Endodermal cell (in vitro differentiated cells): ENCODE measurements around the gene CRYGN. TPM values are rescaled to one million over a fixed set of nuclear protein-coding genes. Genes with fewer than 3 reads are reported as not detected.

ENCODE experiments used
- DNase-seq: peaks from one replicate; pipeline ENCODE4 v3.0.0-alpha.2; 2017
- H3K27ac ChIP-seq: 2 replicates; pipeline ENCODE4 v1.5.1; 2013; ENCODE audit warnings: mild to moderate bottlenecking, low read depth, low read length, moderate library complexity
- H3K27me3 ChIP-seq: 2 replicates; pipeline ENCODE4 v1.6.1; 2013; ENCODE audit warnings: mild to moderate bottlenecking, low read length, moderate library complexity; ENCODE audit not compliant: insufficient read depth, control insufficient read depth, poor library complexity, severe bottlenecking
- H3K36me3 ChIP-seq: 2 replicates; pipeline ENCODE4 v1.7.0; 2013; ENCODE audit warnings: mild to moderate bottlenecking, low read length, moderate library complexity; ENCODE audit not compliant: control insufficient read depth, insufficient read depth
- H3K4me1 ChIP-seq: one replicate; pipeline ENCODE4 v1.7.0; 2013; ENCODE audit warnings: low read length; ENCODE audit not compliant: control insufficient read depth, insufficient read depth
- H3K4me3 ChIP-seq: 2 replicates; pipeline ENCODE4 v1.5.1; 2013; ENCODE audit warnings: mild to moderate bottlenecking, low read length, moderate library complexity
- H3K9ac ChIP-seq: 2 replicates; pipeline ENCODE4 v1.6.1; 2013; ENCODE audit warnings: mild to moderate bottlenecking, low read length, moderate library complexity; ENCODE audit not compliant: poor library complexity, severe bottlenecking; ENCODE audit errors: extremely low read depth
- H3K9me3 ChIP-seq: 2 replicates; pipeline ENCODE4 v1.6.1; 2013; ENCODE audit warnings: mild to moderate bottlenecking, low read length, moderate library complexity; ENCODE audit not compliant: control insufficient read depth
- H3K27ac Mint-ChIP-seq: 2 replicates; pipeline ENCODE4 v1.8.0; 2020; ENCODE audit warnings: mixed read lengths
- H3K27me3 Mint-ChIP-seq: 2 replicates; pipeline ENCODE4 v1.8.0; 2021; ENCODE audit warnings: mild to moderate bottlenecking, mixed read lengths; ENCODE audit not compliant: insufficient read depth
- H3K36me3 Mint-ChIP-seq: 2 replicates; pipeline ENCODE4 v1.8.0; 2020; ENCODE audit warnings: low read depth, mixed read lengths
- H3K4me1 Mint-ChIP-seq: 2 replicates; pipeline ENCODE4 v1.8.0; 2020; ENCODE audit warnings: mixed read lengths
- H3K4me3 Mint-ChIP-seq: 2 replicates; pipeline ENCODE4 v1.8.0; 2020; ENCODE audit warnings: mild to moderate bottlenecking, moderate library complexity, mixed read lengths
- H3K9me3 Mint-ChIP-seq: 2 replicates; pipeline ENCODE4 v1.8.0; 2020; ENCODE audit warnings: mild to moderate bottlenecking, mixed read lengths
- WGBS, 2 experiments: methylation state at CpG; one replicate each; pipeline versions ENCODE4 v1.1.5 to v1.1.7; 2013; ENCODE audit warnings: missing lambda C conversion rate in 2 of 2, mixed read lengths in 1 of 2; ENCODE audit not compliant: insufficient coverage in 1 of 2, insufficient read length in 1 of 2; 5-methylcytosine and 5-hydroxymethylcytosine counted together
- total RNA-seq, 2 donors: library from RNA; stranded (reverse); fragmentation: NEBNext Ultra II Directional in 1 of 2; extraction: Animal tissue kit (Norgen Biotek cat#: 25700) in 1 of 2; gene quantifications; 2 replicates in 1 of 2; 3 replicates in 1 of 2; pipeline ENCODE4 v1.2.1, GENCODE V29; 2021
- TF ChIP-seq, protein P1 (sequence below): fragments of 200-600 bp; sonication (generic); conservative IDR thresholded peaks from 2 replicates; pipeline ENCODE4 v1.5.0; 2021; ENCODE audit warnings: antibody characterized with exemption, mild to moderate bottlenecking

The CRYGN gene
- total RNA-seq, 2 donors from 2014 or later, result 2.3 to 4.4 TPM

GRCh38 chr7:151487228-151487627, 47.3 kb upstream of the CRYGN start:
- Histone ChIP-seq H3K4me3 (no peak overlapping the region), H3K4me1 (peaks cover 17% of the 10 kb centered on the region), H3K27ac (no peak overlapping the region), H3K27me3 (no peaks in the 10 kb centered on the region), H3K9me3 (no peaks in the 10 kb centered on the region), H3K36me3 (peaks cover 86% of the 10 kb centered on the region), H3K9ac (no peak overlapping the region)
- no peaks in the 10 kb centered on the region for H3K27me3 Mint-ChIP-seq
- 93 to 100% methylated on average over 1 to 2 of the region's 2 CpGs for WGBS, 2 experiments
- H3K36me3 Mint-ChIP-seq, result peaks cover 62% of the 10 kb centered on the region
- no peaks in the 10 kb centered on the region for H3K9me3 Mint-ChIP-seq
- DNase-seq, result no peak
- H3K4me3 Mint-ChIP-seq, result no peak overlapping the region
- no peak overlapping the region for H3K27ac Mint-ChIP-seq
- peaks cover 14% of the 10 kb centered on the region for H3K4me1 Mint-ChIP-seq
- TF ChIP-seq, protein P1, sequence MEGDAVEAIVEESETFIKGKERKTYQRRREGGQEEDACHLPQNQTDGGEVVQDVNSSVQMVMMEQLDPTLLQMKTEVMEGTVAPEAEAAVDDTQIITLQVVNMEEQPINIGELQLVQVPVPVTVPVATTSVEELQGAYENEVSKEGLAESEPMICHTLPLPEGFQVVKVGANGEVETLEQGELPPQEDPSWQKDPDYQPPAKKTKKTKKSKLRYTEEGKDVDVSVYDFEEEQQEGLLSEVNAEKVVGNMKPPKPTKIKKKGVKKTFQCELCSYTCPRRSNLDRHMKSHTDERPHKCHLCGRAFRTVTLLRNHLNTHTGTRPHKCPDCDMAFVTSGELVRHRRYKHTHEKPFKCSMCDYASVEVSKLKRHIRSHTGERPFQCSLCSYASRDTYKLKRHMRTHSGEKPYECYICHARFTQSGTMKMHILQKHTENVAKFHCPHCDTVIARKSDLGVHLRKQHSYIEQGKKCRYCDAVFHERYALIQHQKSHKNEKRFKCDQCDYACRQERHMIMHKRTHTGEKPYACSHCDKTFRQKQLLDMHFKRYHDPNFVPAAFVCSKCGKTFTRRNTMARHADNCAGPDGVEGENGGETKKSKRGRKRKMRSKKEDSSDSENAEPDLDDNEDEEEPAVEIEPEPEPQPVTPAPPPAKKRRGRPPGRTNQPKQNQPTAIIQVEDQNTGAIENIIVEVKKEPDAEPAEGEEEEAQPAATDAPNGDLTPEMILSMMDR, result no peak

DNA sequence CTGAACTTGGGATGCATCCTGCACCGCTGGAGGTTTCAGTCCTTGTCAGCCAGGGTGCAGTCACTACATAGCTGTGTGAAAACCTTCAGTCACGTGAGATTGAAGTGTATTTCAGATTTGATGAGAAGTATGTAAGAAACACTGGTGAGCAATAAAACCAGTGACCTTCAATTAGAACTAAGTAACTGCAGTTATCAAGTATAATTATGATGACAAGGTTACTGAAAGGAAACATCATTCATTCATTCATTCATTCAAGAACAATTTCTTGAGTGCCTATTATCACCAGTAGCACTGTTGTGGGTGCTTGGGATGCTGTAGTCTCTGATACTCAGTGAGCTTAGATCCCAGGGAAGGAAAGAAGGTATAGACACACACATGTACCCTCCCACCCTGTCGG, 46.1 kb upstream of the CRYGN start:
- H3K27ac ChIP-seq, result no peak overlapping the region
- H3K27ac Mint-ChIP-seq, result no peak overlapping the region
- H3K4me3 Mint-ChIP-seq, result no peak overlapping the region
- H3K4me1 Mint-ChIP-seq, result peaks cover 14% of the 10 kb centered on the region
- TF ChIP-seq, protein P1, result no peak
- WGBS, 2 experiments, result 98 to 100% methylated on average over 1 to 3 of the region's 3 CpGs
- no peaks in the 10 kb centered on the region for H3K9me3 Mint-ChIP-seq
- DNase-seq, result no peak
- no peaks in the 10 kb centered on the region for H3K27me3 ChIP-seq
- H3K27me3 Mint-ChIP-seq, result no peaks in the 10 kb centered on the region
- peaks cover 17% of the 10 kb centered on the region for H3K4me1 ChIP-seq
- no peak overlapping the region for H3K4me3 ChIP-seq
- H3K9ac ChIP-seq, result no peak overlapping the region
- no peaks in the 10 kb centered on the region for H3K9me3 ChIP-seq
- peaks cover 69% of the 10 kb centered on the region for H3K36me3 Mint-ChIP-seq
- peaks cover 98% of the 10 kb centered on the region for H3K36me3 ChIP-seq

- Histone ChIP-seq H3K9me3 (no peaks in the 10 kb centered on the region), H3K4me3 (no peak overlapping the region), H3K27me3 (no peaks in the 10 kb centered on the region), H3K4me1 (peaks cover 10% of the 10 kb centered on the region), H3K36me3 (peaks cover 96% of the 10 kb centered on the region), H3K27ac (no peak overlapping the region), H3K9ac (no peak overlapping the region)
- 93% methylated on average over 5 of the region's 7 CpGs; no CpG with 5 or more reads in 1 of the 2 experiments for WGBS, 2 experiments
- no peak overlapping the region for H3K4me3 Mint-ChIP-seq
- H3K27me3 Mint-ChIP-seq, result no peaks in the 10 kb centered on the region
- no peaks in the 10 kb centered on the region for H3K9me3 Mint-ChIP-seq
- DNase-seq, result no peak
- no peak overlapping the region for H3K27ac Mint-ChIP-seq
- TF ChIP-seq, protein P1, result no peak
- H3K4me1 Mint-ChIP-seq, result peaks cover 7% of the 10 kb centered on the region
- peaks cover 66% of the 10 kb centered on the region for H3K36me3 Mint-ChIP-seq
Measured at GRCh38 chr7:151484971-151485707, 45.2 kb upstream of the CRYGN start.
